Hypothalamus (tissue), 51 donors: Measurements from ENCODE around the gene SGPP2.

Experiments
- DNase-seq, 51 donors: peaks; one replicate each; lab custom pipeline; 2025; lab: John Stamatoyannopoulos, UW

The SGPP2 gene

DNA sequence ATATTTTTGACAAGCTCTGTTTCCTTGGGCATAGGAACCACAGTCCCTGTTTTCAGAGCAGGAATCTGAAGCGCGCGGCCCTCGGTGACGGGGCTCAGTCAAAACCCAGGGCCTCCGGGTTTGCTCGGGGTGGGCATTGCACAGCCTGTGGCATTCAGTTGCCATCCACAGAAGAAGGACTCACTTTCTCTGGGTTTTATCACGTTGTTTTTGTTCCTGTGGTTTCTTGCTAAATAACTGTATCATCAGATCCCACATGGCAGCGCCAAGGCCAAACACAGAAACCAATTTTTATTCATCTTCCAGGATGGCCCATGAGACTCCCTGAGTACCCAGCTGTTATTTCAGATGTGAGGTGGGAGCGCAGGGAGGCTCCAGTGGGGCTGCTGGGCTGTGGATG lies 35.6 kb downstream of the SGPP2 start:
- no peak for DNase-seq

DNA sequence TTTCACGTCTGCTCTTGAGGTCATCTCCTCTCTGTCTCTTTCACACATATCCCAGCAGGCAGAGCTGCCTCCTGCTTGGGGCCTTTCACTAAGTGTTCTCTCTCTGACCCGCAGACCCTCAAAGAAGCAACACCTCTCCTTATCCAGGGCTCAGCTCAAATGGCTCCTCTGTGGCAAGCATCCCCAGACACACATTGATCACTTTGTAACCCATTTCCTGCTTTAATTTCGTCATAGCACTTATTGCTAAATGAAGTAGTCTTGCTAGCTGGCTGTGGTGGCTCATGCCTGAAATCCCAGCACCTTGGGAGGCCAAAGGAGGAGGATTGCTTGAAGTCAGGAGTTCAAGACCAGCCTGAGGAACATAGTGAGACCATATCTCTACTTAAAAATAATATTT lies 41.4 kb downstream of the SGPP2 start:
- no peak for DNase-seq

DNA sequence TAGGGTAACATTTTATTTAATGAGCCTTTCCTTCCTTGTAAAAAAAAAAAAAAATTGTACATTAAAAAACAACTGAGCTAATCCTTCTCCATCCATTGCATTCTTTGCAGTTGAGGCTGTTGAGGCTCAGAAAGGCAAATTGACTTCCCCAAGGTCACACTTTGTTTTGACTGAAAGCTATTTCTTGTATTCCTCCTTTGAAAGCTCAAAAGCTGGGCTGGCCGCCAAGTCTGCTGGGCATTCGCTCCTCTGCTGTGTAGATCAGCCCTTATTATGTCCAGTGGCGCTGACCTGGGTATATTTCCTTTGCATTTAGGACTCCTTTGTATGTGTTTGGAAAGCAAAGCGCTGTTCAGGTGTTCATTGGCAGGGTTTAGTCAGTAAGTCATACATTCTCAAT lies 44.0 kb downstream of the SGPP2 start:
- peak in 20 of 51 donors; percentile 0 to 32 (median 10) for DNase-seq

DNA sequence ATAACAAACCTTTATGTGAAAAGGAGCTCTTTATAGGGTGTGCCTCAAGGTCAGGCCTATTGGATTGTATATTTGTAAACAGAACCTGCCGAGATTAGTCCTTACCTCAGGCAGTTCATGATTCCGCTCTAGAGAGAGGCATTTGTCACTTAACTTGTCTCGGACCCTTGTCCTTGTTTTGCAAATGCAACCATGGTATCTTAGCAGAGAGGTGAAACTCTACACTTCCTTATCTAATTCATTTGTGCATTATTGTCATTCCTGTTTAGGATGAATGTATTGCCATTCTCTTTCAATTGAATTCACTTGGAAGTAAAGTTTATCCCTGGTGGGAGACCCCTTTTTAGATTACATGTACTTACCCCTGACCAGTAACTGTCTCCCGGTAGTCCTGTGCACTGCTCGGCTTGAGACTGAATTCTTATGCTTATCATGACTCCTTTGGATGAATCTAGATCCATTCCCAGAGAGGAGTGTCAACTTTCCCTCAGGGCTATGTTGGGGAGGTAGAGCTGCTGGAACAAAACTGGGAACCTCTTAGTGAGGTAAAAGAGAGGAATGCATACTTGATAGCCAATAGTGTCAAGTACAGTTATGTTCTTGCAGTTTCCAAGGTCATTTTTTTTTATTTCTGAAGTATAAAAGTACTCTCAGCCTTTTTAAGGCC lies 46.6 kb downstream of the SGPP2 start:
- no peak for DNase-seq

DNA sequence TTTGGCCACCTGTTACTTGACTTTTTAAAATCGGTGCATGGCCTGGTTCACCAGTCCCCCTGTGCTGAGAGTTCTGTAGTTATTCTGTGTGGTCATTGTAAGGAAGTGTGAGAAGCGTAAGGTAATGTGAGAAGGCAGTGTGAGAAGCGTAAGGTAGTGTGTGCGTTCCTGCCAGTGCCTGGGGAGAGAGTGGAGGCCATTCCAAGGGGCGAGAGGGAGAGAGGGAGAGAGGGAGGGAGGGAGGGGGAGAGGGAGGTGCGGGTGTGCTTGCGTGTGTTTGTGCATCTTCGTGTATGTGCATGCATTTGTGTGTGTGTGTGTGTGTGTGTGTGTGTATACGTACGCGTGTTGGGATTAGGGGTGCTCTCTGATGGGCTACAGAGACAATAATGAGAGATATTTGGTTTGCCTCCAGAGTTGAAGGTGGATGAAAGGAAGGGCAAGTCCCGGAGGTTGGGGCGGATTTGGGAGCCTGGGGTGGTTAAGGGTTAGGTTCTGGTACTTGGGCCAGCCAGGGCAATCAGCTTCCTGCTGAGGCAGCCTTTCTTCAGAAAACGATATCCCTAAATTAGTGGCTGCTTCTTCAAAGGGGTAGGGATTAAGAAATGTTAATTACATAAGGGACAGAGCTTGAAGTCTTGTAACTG lies 53.7 kb downstream of the SGPP2 start:
- no peak for DNase-seq

DNA sequence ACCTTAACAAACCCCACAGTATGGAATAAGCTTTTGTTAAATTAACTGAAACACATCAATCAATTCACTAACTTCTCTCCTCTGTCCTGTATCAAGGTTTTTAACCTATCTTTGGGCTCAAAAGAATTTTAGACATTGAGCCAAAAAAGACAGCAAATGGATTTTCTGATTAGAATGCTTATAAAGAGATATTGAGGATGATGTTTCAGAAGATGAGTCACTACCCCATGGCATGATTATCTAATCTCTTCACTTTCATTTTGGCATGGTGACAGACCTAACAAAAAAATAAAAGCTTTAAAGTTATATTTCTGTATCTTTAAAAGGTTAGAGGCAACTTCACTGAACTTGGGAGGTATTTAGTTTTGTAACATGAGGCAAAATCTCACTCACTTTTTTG lies 55.5 kb downstream of the SGPP2 start:
- DNase-seq = no peak

DNA sequence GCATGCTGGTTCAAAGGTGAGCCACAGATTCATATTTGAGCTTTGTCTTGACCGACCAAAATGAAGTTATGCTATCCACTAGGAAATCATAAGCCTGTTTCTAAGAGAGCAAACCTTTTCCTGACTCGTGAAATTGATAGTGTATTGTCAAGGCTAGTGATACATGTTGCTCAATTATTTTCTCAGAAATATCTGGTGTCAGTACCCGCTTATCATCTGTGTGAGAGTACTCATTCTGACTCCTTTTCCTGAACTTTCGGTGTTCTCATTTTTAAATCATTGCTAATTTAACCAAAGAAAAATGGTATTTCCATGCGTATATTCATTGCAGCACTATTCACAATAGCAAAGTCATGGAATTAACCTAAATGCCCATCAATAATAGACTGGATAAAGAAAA lies 56.2 kb downstream of the SGPP2 start:
- DNase-seq = no peak

DNA sequence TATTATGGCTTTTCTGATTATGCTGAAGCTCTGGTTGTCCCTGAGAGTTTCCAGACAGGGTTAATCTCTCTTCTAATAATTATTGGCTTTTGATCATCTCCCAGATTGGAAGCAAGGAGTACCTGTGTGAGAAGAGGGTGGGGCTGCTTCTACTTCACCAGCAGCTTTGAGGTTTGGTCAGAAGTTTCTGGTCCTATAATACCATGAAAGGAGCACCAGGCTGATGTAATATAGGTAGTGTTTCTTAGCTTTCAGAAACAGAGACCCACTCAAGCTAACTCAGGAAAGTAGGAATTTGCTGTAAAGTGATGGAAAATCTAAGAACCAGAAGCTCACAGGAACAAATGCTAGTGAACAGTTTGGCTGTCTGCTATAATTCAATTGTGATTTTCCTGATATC lies 57.6 kb downstream of the SGPP2 start:
- DNase-seq = no peak

DNA sequence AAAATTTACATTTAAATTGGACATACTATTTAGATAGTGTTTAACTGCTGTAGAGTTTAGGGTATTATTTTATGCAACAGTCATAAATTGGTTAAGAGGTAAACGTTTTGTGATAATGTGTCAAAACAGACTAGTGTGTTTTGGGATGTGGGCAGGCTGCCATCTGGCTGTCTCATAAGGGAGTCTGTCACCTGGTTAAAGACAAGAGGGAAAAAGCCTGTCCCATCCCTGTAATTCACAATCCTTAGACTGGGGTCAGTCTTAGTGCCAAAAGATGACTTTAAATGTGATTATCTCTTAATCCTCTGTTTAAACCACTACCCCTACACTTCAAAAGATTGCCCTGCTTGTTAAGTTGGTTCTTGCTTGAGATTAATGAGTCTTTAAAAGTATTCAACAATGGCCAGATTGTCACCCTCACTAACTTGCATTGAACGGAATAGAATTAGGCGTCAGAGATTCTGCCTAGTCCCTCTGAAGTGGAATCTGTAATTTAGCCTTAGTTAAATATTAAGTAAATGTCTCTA lies 59.2 kb downstream of the SGPP2 start:
- no peak for DNase-seq

DNA sequence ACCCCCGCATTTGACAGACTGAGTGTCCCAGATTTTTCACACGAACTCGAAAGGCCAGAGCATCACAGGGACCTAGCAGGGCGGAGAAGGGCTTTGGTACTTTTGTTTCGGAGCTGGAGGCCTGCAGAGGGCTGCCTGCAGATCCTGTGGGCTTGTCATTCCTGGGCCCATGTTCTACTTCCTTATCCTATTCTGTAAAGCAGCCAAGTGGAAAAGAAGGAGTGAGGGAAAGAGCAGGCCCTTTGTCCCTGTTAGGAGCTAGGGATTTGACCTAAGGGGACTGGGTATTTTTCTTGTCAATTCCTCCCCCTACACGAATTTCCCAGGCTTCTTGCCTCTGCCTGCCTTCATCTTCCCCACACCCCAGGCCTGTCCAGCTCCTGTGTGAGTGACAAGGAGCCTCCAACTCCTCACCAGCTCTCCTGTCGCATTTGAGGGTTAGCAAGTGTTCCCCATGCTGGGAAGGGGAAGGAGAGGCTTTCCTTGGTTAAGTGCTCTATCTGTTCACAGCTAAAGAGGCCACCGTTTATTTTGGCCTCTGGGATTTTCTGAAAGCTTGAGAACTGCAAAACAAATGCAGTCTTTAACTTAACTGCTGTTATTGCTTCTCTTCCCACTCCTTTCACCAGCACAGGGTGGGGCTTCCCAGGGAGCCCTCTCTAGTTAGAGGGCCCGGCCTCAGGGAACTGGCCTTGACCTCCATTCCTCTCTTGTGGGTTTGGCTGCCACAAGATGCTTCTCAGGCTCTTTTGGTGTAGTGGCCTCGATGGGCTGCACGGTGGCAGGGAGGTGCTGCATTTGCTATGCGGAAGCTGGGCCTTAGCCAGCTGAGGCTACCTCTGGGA lies 61.2 kb downstream of the SGPP2 start:
- DNase-seq = no peak

DNA sequence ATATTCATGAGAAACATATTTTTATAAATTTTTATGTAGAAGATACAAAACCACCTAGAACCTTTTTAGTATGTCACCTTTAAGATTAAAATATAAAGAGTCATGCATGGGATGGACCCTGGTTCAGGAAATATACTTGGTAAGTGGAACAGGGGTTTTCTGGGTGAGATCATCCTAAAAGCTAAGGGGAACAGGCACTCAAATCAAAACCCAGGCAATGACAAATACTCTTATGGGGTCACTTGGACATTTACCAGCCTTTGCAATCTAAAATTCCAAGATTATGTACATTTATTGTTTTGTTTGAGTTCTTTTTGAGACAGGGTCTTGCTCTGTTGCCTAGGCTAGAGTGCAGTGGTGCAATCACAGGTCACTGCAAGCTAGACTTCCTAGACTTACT lies 65.8 kb downstream of the SGPP2 start:
- no peak for DNase-seq

DNA sequence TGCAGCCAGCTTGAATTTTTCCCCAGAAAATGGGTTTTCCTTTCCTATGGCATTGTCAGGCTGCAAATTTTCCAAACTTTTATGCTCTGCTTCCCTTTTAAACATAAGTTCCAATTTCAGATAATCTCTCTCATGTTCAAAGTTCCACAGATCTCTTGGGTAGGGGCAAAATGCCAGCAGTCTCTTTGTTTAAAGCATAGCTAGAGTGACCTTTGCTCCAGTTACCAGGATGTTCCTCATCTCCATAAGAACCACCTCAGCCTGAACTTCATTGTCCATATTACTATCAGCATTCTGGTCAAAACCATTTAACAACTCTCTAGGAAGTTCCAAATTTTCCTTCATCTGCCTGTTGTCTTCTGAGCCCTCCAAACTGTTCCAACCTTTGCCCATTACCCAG lies 68.3 kb downstream of the SGPP2 start:
- DNase-seq = no peak

DNA sequence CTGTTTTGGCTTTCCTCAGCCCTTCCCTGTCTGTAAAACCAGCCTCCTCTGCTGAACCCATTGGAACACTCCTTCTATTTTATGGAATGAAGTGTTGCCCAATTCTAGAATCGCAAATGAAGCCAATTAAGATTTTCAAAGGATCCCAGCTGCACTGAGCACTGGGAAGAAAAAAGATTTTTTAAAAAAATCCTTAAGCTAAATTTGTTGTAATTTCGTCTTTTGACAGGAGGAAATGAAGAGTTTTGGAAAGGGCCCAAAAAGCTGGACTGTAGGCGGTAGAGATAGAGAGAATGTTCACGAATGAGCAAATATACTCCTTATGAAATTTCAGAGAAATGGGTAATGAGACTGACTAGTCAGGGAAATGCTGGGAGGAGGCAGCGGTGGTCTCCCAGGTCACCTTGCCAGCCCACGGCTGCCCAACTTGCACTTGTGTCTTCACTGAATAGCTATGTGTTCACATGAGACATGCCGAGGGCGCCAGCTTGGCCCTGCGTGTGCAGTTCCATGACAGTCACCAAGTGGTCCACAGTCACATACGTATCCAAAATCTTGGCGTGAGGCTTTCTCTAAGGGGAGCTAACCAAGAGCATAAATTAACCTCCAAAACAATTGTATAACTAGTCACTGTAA lies 69.9 kb downstream of the SGPP2 start:
- no peak for DNase-seq

DNA sequence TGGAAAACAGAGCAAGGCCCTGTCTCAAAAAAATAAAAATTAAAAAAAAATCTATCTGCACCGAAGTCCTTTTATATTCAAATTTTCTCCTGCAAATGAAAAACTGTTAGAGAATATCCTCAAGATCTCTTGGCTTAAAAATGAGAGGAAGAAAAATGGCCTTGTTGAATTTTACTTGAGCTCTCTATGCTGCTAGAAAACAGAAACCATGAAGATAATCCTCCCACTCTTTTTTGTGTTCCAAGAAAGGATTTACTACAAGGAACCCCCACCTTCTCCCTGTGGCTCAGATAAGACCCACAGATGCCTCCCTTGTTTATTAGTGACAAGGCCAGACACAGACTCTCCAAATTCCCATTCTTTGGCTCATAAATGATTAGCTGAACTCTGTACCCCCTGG lies 71.0 kb downstream of the SGPP2 start:
- no peak for DNase-seq

DNA sequence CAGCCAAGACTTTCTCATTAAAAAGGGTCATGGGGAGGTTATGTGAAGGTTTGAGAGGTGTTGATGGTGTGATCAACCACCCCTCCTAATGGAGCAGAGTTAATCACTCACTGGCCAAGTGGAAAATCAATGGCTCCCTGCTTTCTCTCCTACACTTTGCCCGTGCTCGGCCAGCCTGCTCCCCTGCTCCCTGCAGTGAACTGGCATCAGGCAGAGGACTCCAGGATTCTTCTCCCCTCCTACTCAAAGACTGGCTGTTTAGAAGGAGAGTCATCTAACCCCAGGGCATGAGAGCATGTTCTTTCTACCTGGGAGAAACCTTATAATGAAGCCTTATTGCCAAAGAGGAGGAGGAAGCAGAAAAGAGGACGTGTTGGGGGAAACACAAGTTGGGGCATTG lies 74.9 kb downstream of the SGPP2 start:
- no peak for DNase-seq

DNA sequence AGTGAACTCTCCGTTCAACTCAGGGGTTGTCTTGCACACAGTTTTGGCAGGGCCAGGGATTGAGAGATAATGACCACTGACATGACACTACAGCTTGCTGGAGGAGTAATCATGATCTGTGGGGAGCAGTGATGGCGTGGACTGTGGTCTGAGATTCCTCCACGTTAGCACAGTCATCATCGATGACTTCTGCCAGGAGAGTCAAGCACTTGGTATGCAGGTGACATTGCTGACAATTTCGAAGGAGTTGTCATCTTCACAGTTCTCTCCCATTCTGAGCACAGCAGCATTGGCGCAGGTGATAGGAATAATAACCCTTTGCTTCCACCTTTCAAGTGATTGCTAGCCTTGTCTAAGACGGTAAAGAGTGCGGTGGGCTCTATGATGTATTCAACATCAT lies 79.8 kb downstream of the SGPP2 start:
- no peak for DNase-seq

DNA sequence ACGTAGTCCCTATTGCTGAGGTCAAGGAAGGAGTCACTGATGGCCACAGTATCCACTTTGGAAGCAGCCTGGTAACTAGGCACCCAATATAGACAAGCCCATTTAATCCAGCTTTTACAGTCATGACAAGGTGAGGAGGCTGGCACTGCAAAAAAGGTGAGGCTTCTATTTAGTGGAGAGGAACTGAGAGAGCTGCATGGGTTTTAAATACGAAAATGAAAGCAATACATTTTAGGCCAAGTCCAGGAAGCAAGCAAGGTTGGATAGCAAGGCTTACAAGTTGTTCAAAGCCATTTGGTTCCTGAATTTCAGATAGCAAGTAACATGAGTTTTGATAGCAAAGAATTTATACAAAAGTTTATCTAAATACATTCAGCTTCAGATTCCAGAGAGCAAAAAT lies 80.4 kb downstream of the SGPP2 start:
- no peak for DNase-seq

DNA sequence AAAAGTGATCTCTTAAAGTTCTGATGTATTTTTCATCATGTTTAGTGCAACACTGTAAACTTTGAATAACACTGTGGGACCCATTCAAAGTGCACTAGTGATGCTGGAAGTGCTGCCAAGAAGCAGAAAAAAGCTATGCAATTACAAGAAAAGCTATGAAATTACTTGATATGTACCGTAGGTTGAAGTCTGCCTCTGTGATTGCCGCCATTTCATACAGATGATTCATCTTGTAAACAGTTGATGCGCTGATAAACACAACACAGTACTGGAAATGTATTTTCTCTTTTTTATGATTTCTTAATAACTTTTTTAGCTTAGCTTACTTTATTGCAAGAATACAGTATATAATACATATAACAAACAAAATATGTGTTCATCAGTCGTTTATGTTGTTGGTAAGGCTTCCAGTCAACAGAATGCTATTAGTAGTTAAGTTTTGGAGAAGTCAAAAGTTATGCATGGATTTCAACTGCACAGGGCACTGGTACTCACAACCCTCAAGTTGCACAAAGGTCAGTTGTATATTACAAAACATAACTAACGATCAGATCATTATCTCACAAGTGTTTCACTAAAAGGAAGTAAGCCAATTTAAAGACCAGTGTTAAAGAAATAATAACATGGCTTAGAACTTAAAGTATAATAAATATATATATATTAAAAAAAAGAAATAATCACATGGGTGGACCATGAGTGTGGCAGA lies 82.0 kb downstream of the SGPP2 start:
- DNase-seq = no peak

DNA sequence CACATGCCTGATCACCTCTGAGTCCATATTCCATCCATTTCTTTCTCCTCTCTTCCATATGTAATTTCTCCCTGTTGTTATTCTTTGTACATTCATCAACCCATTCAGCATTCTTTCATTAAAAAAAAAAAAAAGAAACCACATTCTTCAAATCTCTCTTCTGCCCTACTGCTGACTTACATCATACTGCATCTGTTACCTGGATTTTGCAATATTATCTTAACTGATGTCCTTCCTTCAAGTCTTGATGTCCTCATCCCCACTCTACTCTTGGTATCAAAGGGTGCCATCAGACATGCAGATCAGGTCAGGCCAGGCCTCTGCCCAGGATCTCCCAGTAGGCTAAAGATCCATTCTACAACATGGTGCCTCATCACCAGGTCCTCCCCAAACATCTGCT lies 90.6 kb downstream of the SGPP2 start:
- no peak for DNase-seq

DNA sequence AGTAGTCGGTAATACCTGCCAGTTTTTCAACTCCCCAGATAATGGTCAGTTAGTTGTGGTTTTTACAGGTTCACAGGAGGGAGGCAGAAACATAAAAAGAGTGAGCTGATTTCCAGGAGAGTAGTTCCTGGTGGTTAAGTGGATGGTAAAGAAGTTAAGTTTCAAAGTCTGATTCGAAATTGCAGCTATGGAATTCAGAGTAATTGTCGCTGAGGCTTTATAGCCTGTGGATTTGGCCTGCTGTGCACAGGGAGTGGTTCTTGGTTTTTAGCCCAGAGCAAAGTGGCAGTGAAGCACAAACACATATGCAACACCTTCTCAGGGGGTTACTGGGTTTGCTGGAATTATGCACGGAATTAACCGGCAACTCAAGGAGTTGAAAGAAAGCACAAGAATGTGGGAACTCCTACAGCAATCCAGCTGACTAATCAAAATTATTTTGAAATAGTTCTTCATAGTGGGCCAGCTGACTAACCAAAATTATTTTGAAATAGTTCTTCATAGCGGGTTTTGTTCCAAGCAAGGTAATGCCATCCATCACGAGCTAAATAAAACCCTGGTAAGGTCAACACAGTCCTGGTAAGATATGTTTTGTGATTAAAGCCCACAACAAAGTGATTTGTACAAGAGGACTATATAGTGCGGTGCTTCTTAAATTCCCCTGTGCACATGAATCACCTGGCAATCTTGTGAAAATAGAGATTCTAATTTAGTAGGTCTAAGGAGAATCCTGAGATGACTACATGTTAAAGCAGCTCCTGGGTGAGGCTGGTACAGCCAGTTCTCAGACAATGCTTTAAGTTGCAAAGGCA lies 94.4 kb downstream of the SGPP2 start:
- DNase-seq = no peak
